ENCODE data around the gene NPC2. TPM values are rescaled to one million over a fixed set of nuclear protein-coding genes. Genes with fewer than 3 reads are reported as not detected.

NPC2 gene
- total RNA-seq: 239 and 356 TPM in 2 replicates

GRCh38 chr14:74492776-74493342 is at the start of gene NPC2:
TSS of gene NPC2 (minus strand) at chr14:74493305. CDS start at chr14:74493274, 31 bp downstream.

GRCh38 chr14:74493343-74494261 is 497 bp upstream of the NPC2 start, which contains the start of gene ISCA2:
TSS of gene ISCA2 (plus strand) at chr14:74493765. CDS start at chr14:74493775, 10 bp downstream.

Other genes with a start within 250 kb of the NPC2 start
- 16.8 and 24.2 TPM in 2 replicates for gene ABCD4, start 190.4 kb downstream of the NPC2 start, total RNA-seq
- gene VRTN, start 144.8 kb downstream of the NPC2 start, total RNA-seq: not detected in 2 replicates
- not detected in 2 replicates for gene SYNDIG1L, start 67.1 kb downstream of the NPC2 start, total RNA-seq
- 17.8 and 21.3 TPM in 2 replicates for gene ISCA2, start 460 bp upstream of the NPC2 start, total RNA-seq
- 86.1 and 111 TPM in 2 replicates for gene LTBP2, start 118.9 kb upstream of the NPC2 start, total RNA-seq
- 28.0 and 31.5 TPM in 2 replicates for gene AREL1, start 219.8 kb upstream of the NPC2 start, total RNA-seq
- 18.9 and 22.2 TPM in 2 replicates for gene FCF1, start 219.8 kb upstream of the NPC2 start, total RNA-seq

Data from hair follicular keratinocyte (primary cell).